ENCODE measurements around the gene MIOX. TPM values are rescaled to one million over a fixed set of nuclear protein-coding genes. Genes with fewer than 3 reads are reported as not detected.

MIOX gene
- total RNA-seq, 1 experiment from 2014 or later, result 1.5 TPM

- CTCF ChIA-PET, result no interaction called here
- Histone ChIP-seq H4K20me1 (ENCODE audit: insufficient read depth) (peaks cover 9% of the 10 kb centered on the region), H3K4me3 (peak overlapping the region; percentile 97), H2AFZ (peak overlapping the region; percentile 94), H3K27me3 (ENCODE audit: insufficient read depth, low read depth) (no peaks in the 10 kb centered on the region), H3K4me2 (peak overlapping the region; percentile 94), H3K9me2 (ENCODE audit: insufficient read depth) (no peaks in the 10 kb centered on the region), H3K79me2 (ENCODE audit: low read depth) (peaks cover 39% of the 10 kb centered on the region), H3K4me1 (replicated peaks; ENCODE audit: insufficient read depth) (peaks cover 19% of the 10 kb centered on the region), H3K36me3 (ENCODE audit: low read depth) (0 out of 2 replicates have a peak, but pooled peaks cover 5% of the 10 kb centered on the region), H3F3A (ENCODE audit: insufficient read depth, low read depth) (peaks cover 3% of the 10 kb centered on the region; the same call in 1 of the 2 replicates), H3K9me3 (ENCODE audit: insufficient read depth, low read depth) (no peaks in the 10 kb centered on the region), H3K27ac (no peak overlapping the region)
- no peak for TF ChIP-seq EZH2 (IDR thresholded peaks at IDR 0.05; ENCODE audit: low read depth)
- no peak for TF ChIP-seq CTCF (conservative IDR thresholded peaks at IDR 0.05)
- BruUV-seq (replicated peaks), result no TSS peak
- intact Hi-C loops (cut with micrococcal nuclease; ENCODE audit: unreplicated experiment), result loop anchor here (5.0 kb wide), 2 partner anchors 75 to 165 kb away; partner anchors contain the start of genes CHKB and PPP6R2
- no peak for DNase-seq
- POLR2A ChIA-PET (ENCODE audit: unreplicated experiment), result no interaction called here
Observed at GRCh38 chr22:50506611-50507420, 20.2 kb downstream of the MIOX start.

- no TSS peak for BruUV-seq (replicated peaks)
- intact Hi-C loops (cut with micrococcal nuclease; ENCODE audit: unreplicated experiment), result loop anchor here (5.0 kb wide), 2 partner anchors 75 to 165 kb away; partner anchors contain the start of genes CHKB and PPP6R2
- Histone ChIP-seq H3F3A (ENCODE audit: insufficient read depth, low read depth) (no peaks in the 10 kb centered on the region), H3K9me2 (ENCODE audit: insufficient read depth) (no peaks in the 10 kb centered on the region), H3K4me3 (peak within 1 kb of the TSS; percentile 97), H3K9me3 (ENCODE audit: insufficient read depth, low read depth) (no peaks in the 10 kb centered on the region), H3K4me1 (replicated peaks; ENCODE audit: insufficient read depth) (peaks cover 19% of the 10 kb centered on the region), H4K20me1 (ENCODE audit: insufficient read depth) (peaks cover 9% of the 10 kb centered on the region), H3K79me2 (ENCODE audit: low read depth) (peaks cover 46% of the 10 kb centered on the region), H3K27me3 (ENCODE audit: insufficient read depth, low read depth) (no peaks in the 10 kb centered on the region), H3K27ac (peak within 1 kb of the TSS; percentile 48), H3K36me3 (ENCODE audit: low read depth) (0 out of 2 replicates have a peak, but pooled peaks cover 5% of the 10 kb centered on the region), H3K4me2 (peak within 1 kb of the TSS; percentile 94), H2AFZ (peak within 1 kb of the TSS; percentile 94)
- POLR2A ChIA-PET (ENCODE audit: unreplicated experiment), result interaction anchor here (0.5 to 1.1 kb wide), 10 partner anchors 18 to 214 kb away, joined by 3 to 27 read pairs (median 6); partner anchors contain the start of genes CHKB and SCO2
- DNase-seq, result peak; percentile 63 to 91
- CTCF ChIA-PET, result interaction anchor here (0.6 to 1.1 kb wide), 5 partner anchors 18 to 91 kb away, joined by 5 to 8 read pairs (median 6); partner anchors contain the start of genes SCO2 and SYCE3
- TF ChIP-seq CTCF (conservative IDR thresholded peaks at IDR 0.05) (no peak), EZH2 (IDR thresholded peaks at IDR 0.05; ENCODE audit: low read depth) (no peak)
Observed at GRCh38 chr22:50507421-50507990, 20.8 kb downstream of the MIOX start, which contains the start of gene LMF2. Gene LMF2 (minus strand): TSS chr22:50507702. CDS start chr22:50507675, 27 bp downstream.

Data from PC-9 (cell line).